Thoracic aorta (tissue), 2 donors: ENCODE results near the gene SPAG7. TPM values are rescaled to one million over a fixed set of nuclear protein-coding genes. Genes with fewer than 3 reads are reported as not detected.

Experiments used
- ATAC-seq: fragments of 150-250 bp; one replicate; pipeline ENCODE4 v1.8.0; 2017; ENCODE audit warnings: low read depth; ENCODE audit not compliant: insufficient number of reproducible peaks, low FRiP score
- DNase-seq: peaks from one replicate; pipeline ENCODE4 v3.0.0-alpha.2; 2020; ENCODE audit warnings: low spot score
- H3K27ac ChIP-seq, 2 donors: fragments of 200-600 bp; sonication (generic); 1 replicate in 1 of 2; 2 replicates in 1 of 2; pipeline ENCODE4 v1.5.1; 2016; ENCODE audit warnings: mild to moderate bottlenecking in 2 of 2, moderate library complexity in 2 of 2
- H3K27me3 ChIP-seq: fragments of 200-600 bp; sonication (generic); replicated peaks from 2 replicates; pipeline ENCODE4 v1.6.0; 2016; ENCODE audit warnings: mild to moderate bottlenecking; ENCODE audit not compliant: insufficient read depth
- H3K36me3 ChIP-seq: fragments of 200-600 bp; sonication (generic); one replicate; pipeline ENCODE4 v1.5.1; 2016
- H3K4me1 ChIP-seq, 2 donors: fragments of 200-600 bp; sonication (generic); 1 replicate in 1 of 2; 2 replicates in 1 of 2; pipeline versions ENCODE4 v1.5.1 to v1.6.0; 2016; ENCODE audit warnings: low read depth in 2 of 2, mild to moderate bottlenecking in 1 of 2; ENCODE audit not compliant: control insufficient read depth in 1 of 2
- H3K4me3 ChIP-seq: fragments of 200-600 bp; sonication (generic); 2 replicates; pipeline ENCODE4 v1.5.1; 2016; ENCODE audit warnings: mild to moderate bottlenecking
- H3K9me3 ChIP-seq: fragments of 200-600 bp; sonication (generic); 2 replicates; pipeline ENCODE4 v1.5.1; 2016
- CTCF ChIP-seq: fragments of 200-600 bp; sonication (generic); IDR thresholded peaks from one replicate; pipeline ENCODE4 v1.5.1; 2019; ENCODE audit warnings: antibody characterized with exemption
- total RNA-seq, 2 donors: library from RNA; depleted of rRNA; stranded (reverse); fragments of >200 nt; gene quantifications; one replicate each; pipeline versions ENCODE4 v1.1.0 to v1.2.3, GENCODE V29; 2016

The SPAG7 gene
- total RNA-seq, 2 donors from 2014 or later: 32.3 to 43.1 TPM

GRCh38 chr17:4935650-4936049, 32.0 kb downstream of the SPAG7 start:
- Histone ChIP-seq H3K4me3 (no peak overlapping the region), H3K27ac (no peak overlapping the region), H3K27me3 (no peaks in the 10 kb centered on the region), H3K36me3 (peaks cover 19% of the 10 kb centered on the region), H3K9me3 (no peaks in the 10 kb centered on the region), H3K4me1 (peaks cover 9 to 22% of the 10 kb centered on the region in 2 donors)
- ATAC-seq (no peak), DNase-seq (no peak)
- no peak for TF ChIP-seq CTCF

GRCh38 chr17:4934173-4934979, 33.2 kb downstream of the SPAG7 start:
- TF ChIP-seq CTCF: no peak
- Histone ChIP-seq H3K27ac (no peak overlapping the region), H3K4me1 (peaks cover 9 to 22% of the 10 kb centered on the region in 2 donors), H3K9me3 (no peaks in the 10 kb centered on the region), H3K27me3 (no peaks in the 10 kb centered on the region), H3K36me3 (peaks cover 19% of the 10 kb centered on the region), H3K4me3 (no peak overlapping the region)
- ATAC-seq: no peak
- DNase-seq: no peak

- no peak for ATAC-seq
- no peak for TF ChIP-seq CTCF
- DNase-seq: no peak
- Histone ChIP-seq H3K36me3 (peaks cover 19% of the 10 kb centered on the region), H3K27me3 (no peaks in the 10 kb centered on the region), H3K9me3 (no peaks in the 10 kb centered on the region), H3K27ac (no peak overlapping the region), H3K4me3 (no peak overlapping the region), H3K4me1 (peaks cover 4 to 15% of the 10 kb centered on the region in 2 donors)
Observed at GRCh38 chr17:4933646-4934045, 34.0 kb downstream of the SPAG7 start.

- TF ChIP-seq CTCF: no peak
- Histone ChIP-seq H3K9me3 (no peaks in the 10 kb centered on the region), H3K4me3 (no peak overlapping the region), H3K36me3 (peaks cover 15% of the 10 kb centered on the region), H3K27me3 (no peaks in the 10 kb centered on the region), H3K27ac (no peak overlapping the region), H3K4me1 (peaks cover 0 to 9% of the 10 kb centered on the region in 2 donors)
- ATAC-seq (no peak), DNase-seq (no peak)
Observed at GRCh38 chr17:4932756-4933155, 34.9 kb downstream of the SPAG7 start.

GRCh38 chr17:4931963-4932362, 35.7 kb downstream of the SPAG7 start, which contains the start of gene GP1BA:
Gene GP1BA, plus strand, starts transcription at chr17:4932277. Its CDS starts 328 bp downstream, at chr17:4932605.
- peaks cover 0 to 9% of the 10 kb centered on the region in 2 donors for H3K4me1 ChIP-seq
- H3K9me3 ChIP-seq: no peaks in the 10 kb centered on the region
- no peak for ATAC-seq
- no peaks in the 10 kb centered on the region for H3K27me3 ChIP-seq
- H3K36me3 ChIP-seq: peaks cover 7% of the 10 kb centered on the region
- no peak within 1 kb of the TSS for H3K4me3 ChIP-seq
- no peak for DNase-seq
- no peak for TF ChIP-seq CTCF
- H3K27ac ChIP-seq: no peak within 1 kb of the TSS
